NCI-H2171 (cell line): ENCODE results near the gene GGN.
"Not testable (repeated sequence)": the region's sequence is repeated elsewhere in the genome, so short reads cannot be mapped to it uniquely, and the experiment has no call there.

Source experiments
- DNase-seq: peaks from one replicate; lab custom pipeline; 2025; lab: John Stamatoyannopoulos, UW

GGN gene

GRCh38 chr19:38362076-38362945, 25.5 kb downstream of the GGN start:
- peak; percentile 80 for DNase-seq

- DNase-seq = peak; percentile 90
Measured at GRCh38 chr19:38361633-38362075, 26.2 kb downstream of the GGN start.

- DNase-seq = no peak
Measured at GRCh38 chr19:38360839-38361631, 26.8 kb downstream of the GGN start.

DNA sequence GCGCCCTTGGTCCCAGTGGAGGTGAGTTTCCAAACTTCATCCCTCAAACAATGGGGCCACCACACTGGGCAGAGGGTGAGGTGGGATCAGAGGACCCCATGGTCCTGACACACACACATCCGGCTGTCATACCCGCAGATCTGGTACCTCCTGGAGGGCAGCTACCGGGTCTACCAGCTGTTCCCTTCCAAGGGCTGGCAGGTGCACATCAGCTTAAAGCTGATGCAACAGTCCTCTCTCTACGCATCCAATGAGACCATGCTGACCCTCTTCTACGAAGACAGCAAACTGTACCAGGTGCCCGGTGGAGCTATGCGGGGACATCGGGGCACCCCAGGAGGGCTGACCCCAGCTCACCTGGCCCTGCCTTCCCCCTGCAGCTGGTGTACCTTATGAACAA, 27.5 kb downstream of the GGN start:
- no peak for DNase-seq

GRCh38 chr19:38359242-38360021, 28.4 kb downstream of the GGN start:
- no peak for DNase-seq

GRCh38 chr19:38358071-38358470, 29.8 kb downstream of the GGN start:
- no peak for DNase-seq

GRCh38 chr19:38355728-38356725, 31.8 kb downstream of the GGN start:
- DNase-seq = no peak

- DNase-seq = peak; percentile 87
Measured at GRCh38 chr19:38352611-38353010, 35.2 kb downstream of the GGN start.

GRCh38 chr19:38351865-38352395, 35.9 kb downstream of the GGN start:
- DNase-seq = no peak

DNA sequence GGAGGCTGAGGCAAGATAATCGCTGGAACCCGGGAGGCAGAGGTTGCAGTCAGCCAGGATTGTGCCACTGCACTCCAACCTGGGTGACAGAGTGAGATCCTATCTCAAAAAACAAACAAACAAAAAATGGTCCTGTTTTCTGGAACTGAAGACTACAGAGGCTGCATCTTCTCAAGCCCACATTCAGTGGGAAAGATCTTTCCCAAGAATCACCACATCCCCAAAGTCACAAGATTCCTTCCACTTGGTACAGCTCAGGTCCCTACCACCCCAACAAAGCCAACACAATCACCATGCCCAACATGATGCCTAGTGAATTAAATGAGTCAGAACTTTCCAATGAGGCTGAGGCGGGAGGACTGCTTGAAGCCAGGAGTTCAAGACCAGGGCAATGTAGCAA, 37.0 kb downstream of the GGN start:
- DNase-seq = no peak

- no peak for DNase-seq
Measured at GRCh38 chr19:38346837-38347236, 41.0 kb downstream of the GGN start.

DNA sequence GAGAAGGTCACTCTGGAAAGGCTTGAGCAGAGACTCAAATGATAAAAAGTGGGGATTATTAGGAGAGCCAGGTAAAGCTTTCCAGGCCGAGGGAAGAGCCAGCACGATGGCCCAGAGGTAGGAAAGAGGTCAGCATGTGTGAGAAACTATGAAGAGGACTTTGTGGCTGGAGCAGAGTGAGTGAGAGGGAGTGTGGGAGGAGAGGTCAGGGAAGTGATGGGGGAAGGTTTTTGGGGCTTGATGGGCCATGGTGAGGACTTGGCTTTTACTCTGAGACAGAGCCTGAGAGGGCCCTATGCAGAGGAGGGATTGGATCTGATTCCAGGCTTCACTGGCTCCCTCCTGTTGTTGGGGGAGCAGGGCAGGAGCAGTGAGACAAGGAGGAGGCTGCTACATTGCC, 46.9 kb downstream of the GGN start:
- DNase-seq = no peak

- not testable (repeated sequence) for DNase-seq
Measured at GRCh38 chr19:38339011-38339410, 48.8 kb downstream of the GGN start.

- DNase-seq = no peak
Measured at GRCh38 chr19:38337360-38337653, 50.5 kb downstream of the GGN start.

DNA sequence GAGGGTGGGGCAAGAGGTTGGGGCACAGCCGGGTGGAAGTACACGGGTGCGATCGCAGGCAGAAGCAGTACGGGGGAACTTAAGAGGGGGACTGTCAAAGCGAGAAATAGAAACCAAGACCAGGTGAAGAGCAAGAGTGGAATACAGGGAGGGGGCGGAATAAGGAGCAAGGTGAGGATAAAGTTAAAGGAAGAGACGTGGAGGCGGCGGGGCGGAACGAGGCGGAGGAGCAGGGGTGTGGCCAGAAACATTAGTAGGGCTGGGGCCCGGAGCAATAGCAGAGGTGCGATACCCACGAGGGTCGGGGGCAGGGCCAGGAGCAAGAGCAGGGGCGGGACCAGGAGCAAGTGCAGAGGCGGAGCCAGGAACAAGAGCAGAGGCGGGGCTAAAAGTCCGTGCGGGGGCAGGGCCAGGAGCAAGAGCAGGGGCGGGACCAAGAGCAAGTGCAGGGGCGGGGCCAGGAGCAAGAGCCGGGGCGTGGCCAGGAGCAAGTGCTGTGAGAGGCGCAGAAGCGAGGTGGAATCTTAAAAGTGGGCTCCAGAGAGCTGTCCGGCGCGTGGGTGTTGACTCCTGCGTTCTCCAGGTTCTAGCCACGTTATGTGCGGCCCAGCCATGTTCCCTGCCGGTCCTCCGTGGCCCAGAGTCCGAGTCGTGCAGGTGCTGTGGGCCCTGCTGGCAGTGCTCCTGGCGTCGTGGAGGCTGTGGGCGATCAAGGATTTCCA, 51.0 kb downstream of the GGN start:
- peak; percentile 98 for DNase-seq

GRCh38 chr19:38335949-38336637, 51.7 kb downstream of the GGN start:
- DNase-seq = peak; percentile 95
